SKM-1 (cell line): Measurements from ENCODE around the gene ASAP2.

Source experiments
- DNase-seq: peaks from one replicate; lab custom pipeline; 2025; ENCODE audit not compliant: unreplicated experiment; lab: John Stamatoyannopoulos, UW

The ASAP2 gene

GRCh38 chr2:9374071-9374730, 167.6 kb downstream of the ASAP2 start:
- no peak for DNase-seq

- DNase-seq, result no peak
Measured at GRCh38 chr2:9375857-9376428, 169.3 kb downstream of the ASAP2 start.

- DNase-seq, result no peak
Measured at GRCh38 chr2:9377461-9378097, 171.0 kb downstream of the ASAP2 start.

- DNase-seq, result no peak
Measured at GRCh38 chr2:9378433-9379390, 172.1 kb downstream of the ASAP2 start.

GRCh38 chr2:9379391-9379755, 172.8 kb downstream of the ASAP2 start:
- DNase-seq, result no peak

- no peak for DNase-seq
Measured at GRCh38 chr2:9380702-9381628, 174.4 kb downstream of the ASAP2 start.

GRCh38 chr2:9382604-9383235, 176.1 kb downstream of the ASAP2 start:
- no peak for DNase-seq

GRCh38 chr2:9384521-9384920, 177.9 kb downstream of the ASAP2 start:
- no peak for DNase-seq

- no peak for DNase-seq
Measured at GRCh38 chr2:9385841-9386240, 179.2 kb downstream of the ASAP2 start.

GRCh38 chr2:9388199-9388681, 181.6 kb downstream of the ASAP2 start:
- DNase-seq, result no peak

GRCh38 chr2:9388950-9389911, 182.6 kb downstream of the ASAP2 start:
- no peak for DNase-seq

GRCh38 chr2:9390151-9390850, 183.7 kb downstream of the ASAP2 start:
- no peak for DNase-seq

- DNase-seq, result no peak
Measured at GRCh38 chr2:9390991-9391390, 184.4 kb downstream of the ASAP2 start.

- DNase-seq, result no peak
Measured at GRCh38 chr2:9391961-9392720, 185.5 kb downstream of the ASAP2 start.

- no peak for DNase-seq
Measured at GRCh38 chr2:9392898-9393765, 186.5 kb downstream of the ASAP2 start.

GRCh38 chr2:9394816-9395215, 188.2 kb downstream of the ASAP2 start:
- no peak for DNase-seq
